B cell (primary cell): ENCODE data around the gene PLCB4. TPM values are rescaled to one million over a fixed set of nuclear protein-coding genes. Genes with fewer than 3 reads are reported as not detected.

Experiments
- ATAC-seq: fragments of 200-7000 bp; cut with Tn5 transposase; one replicate; pipeline ENCODE4 v1.10.0; 2021; ENCODE audit warnings: low read depth, mild to moderate bottlenecking, moderate number of reproducible peaks, moderate library complexity
- CTCF ChIA-PET: fragments of 350-600 bp; sonication (Branson Sonifier 250); formaldehyde crosslinking; loops from one replicate; lab custom pipeline; 2021; ENCODE audit warnings: antibody characterized with exemption, inconsistent platforms; lab: Charles Lee
- POLR2A ChIA-PET: fragments of 350-600 bp; sonication (Branson Sonifier 250); formaldehyde crosslinking; loops from one replicate; lab custom pipeline; 2021; ENCODE audit warnings: antibody characterized with exemption; lab: Charles Lee
- DNase-seq: peaks from one replicate; pipeline ENCODE4 v3.0.0; 2013
- H2AFZ ChIP-seq: 2 replicates; pipeline ENCODE4 v1.6.1; 2012; ENCODE audit warnings: mild to moderate bottlenecking, low read depth, low read length; ENCODE audit not compliant: insufficient read depth, poor library complexity, severe bottlenecking
- H3K27ac ChIP-seq, 2 donors: 1 replicate in 1 of 2; 2 replicates in 1 of 2; pipeline ENCODE4 v1.5.1; 2012 to 2013; ENCODE audit warnings: low read length in 2 of 2, mild to moderate bottlenecking in 2 of 2, moderate library complexity in 1 of 2
- H3K27me3 ChIP-seq, 4 experiments: fragments of 200-600 bp in 1 of 4; sonication (generic) in 1 of 4; replicated peaks in 1 of 4; 1 replicate in 2 of 4; 2 replicates in 2 of 4; pipeline versions ENCODE4 v1.6.1 to v1.7.0; 2013 to 2016; ENCODE audit warnings: low read length in 3 of 4, mild to moderate bottlenecking in 2 of 4, mixed read lengths in 1 of 4, moderate library complexity in 1 of 4; ENCODE audit not compliant: insufficient read depth in 4 of 4, control insufficient read depth in 3 of 4; ENCODE audit errors: control extremely low read depth in 1 of 4
- H3K36me3 ChIP-seq, 2 experiments: replicated peaks in 1 of 2; 1 replicate in 1 of 2; 2 replicates in 1 of 2; pipeline versions ENCODE4 v1.6.1 to v1.7.1; 2013; ENCODE audit warnings: low read length in 1 of 2; ENCODE audit not compliant: insufficient read depth in 2 of 2, control insufficient read depth in 1 of 2; ENCODE audit errors: control extremely low read depth in 1 of 2, extremely low read depth in 1 of 2
- H3K4me1 ChIP-seq, 2 donors: fragments of 200-600 bp in 1 of 2; sonication (generic) in 1 of 2; 1 replicate in 1 of 2; 2 replicates in 1 of 2; pipeline versions ENCODE4 v1.5.1 to v1.6.1; 2013 to 2017; ENCODE audit warnings: low read length in 2 of 2; ENCODE audit not compliant: control insufficient read depth in 2 of 2, insufficient read depth in 2 of 2
- H3K4me2 ChIP-seq: replicated peaks from 2 replicates; pipeline ENCODE3; 2012; ENCODE audit warnings: mild to moderate bottlenecking, low read depth, low read length; ENCODE audit not compliant: poor library complexity, severe bottlenecking
- H3K4me3 ChIP-seq, 5 experiments: fragments of 200-600 bp in 1 of 5; sonication (generic) in 1 of 5; 1 replicate in 3 of 5; 2 replicates in 2 of 5; pipeline versions ENCODE4 v1.5.1 to v1.7.0; 2011 to 2016; ENCODE audit warnings: low read length in 4 of 5, mild to moderate bottlenecking in 4 of 5, low read depth in 2 of 5, control low read depth in 1 of 5, moderate library complexity in 1 of 5; ENCODE audit not compliant: insufficient read depth in 1 of 5; ENCODE audit errors: control extremely low read depth in 1 of 5, extremely low read depth in 1 of 5
- H3K79me2 ChIP-seq: fragments of 200-600 bp; sonication (generic); one replicate; pipeline ENCODE4 v1.6.0; 2016; ENCODE audit warnings: low read length; ENCODE audit not compliant: control insufficient read depth, insufficient read depth
- H3K9ac ChIP-seq: fragments of 200-600 bp; sonication (generic); 2 replicates; pipeline ENCODE4 v1.6.1; 2017; ENCODE audit warnings: mild to moderate bottlenecking, low read length, moderate library complexity
- H3K9me3 ChIP-seq, 3 donors: one replicate each; pipeline versions ENCODE4 v1.6.1 to v1.7.1; 2013; ENCODE audit warnings: low read length in 2 of 3; ENCODE audit not compliant: control insufficient read depth in 2 of 3, insufficient read depth in 1 of 3; ENCODE audit errors: control extremely low read depth in 1 of 3
- H4K20me1 ChIP-seq: 2 replicates; pipeline ENCODE4 v1.6.0; 2012; ENCODE audit warnings: mild to moderate bottlenecking, low read length; ENCODE audit not compliant: insufficient read depth, control insufficient read depth, poor library complexity, severe bottlenecking
- H3K27ac Mint-ChIP-seq: one replicate; pipeline ENCODE4 v1.8.0; 2021; ENCODE audit warnings: mixed read lengths
- H3K27me3 Mint-ChIP-seq: one replicate; pipeline ENCODE4 v1.8.0; 2021; ENCODE audit warnings: mixed read lengths
- H3K4me1 Mint-ChIP-seq: one replicate; pipeline ENCODE4 v1.8.0; 2021; ENCODE audit warnings: mixed read lengths
- H3K4me3 Mint-ChIP-seq: one replicate; pipeline ENCODE4 v1.8.0; 2021; ENCODE audit warnings: mixed read lengths
- H3K9me3 Mint-ChIP-seq: one replicate; pipeline ENCODE4 v1.8.0; 2022; ENCODE audit warnings: mixed read lengths; ENCODE audit not compliant: insufficient read depth
- CTCF ChIP-seq: fragments of 200-600 bp; IDR thresholded peaks from one replicate; pipeline ENCODE4 v1.8.0; 2022; ENCODE audit warnings: antibody characterized with exemption, mild to moderate bottlenecking
- EZH2 ChIP-seq: IDR thresholded peaks from 2 replicates; pipeline ENCODE4 v1.6.1; 2012; ENCODE audit warnings: borderline replicate concordance, low read depth, mild to moderate bottlenecking, moderate library complexity, low read length; ENCODE audit not compliant: insufficient read depth, poor library complexity, severe bottlenecking
- WGBS: methylation state at CpG from one replicate; pipeline ENCODE4 v1.1.5; 2013; ENCODE audit warnings: missing lambda C conversion rate; ENCODE audit not compliant: insufficient coverage; 5-methylcytosine and 5-hydroxymethylcytosine counted together
- intact Hi-C: fragments of 100-400 bp; cut with micrococcal nuclease; formaldehyde crosslinking; loops from one replicate; pipeline ENCODE4 v1.10.0; 2022
- polyA plus RNA-seq: library from polyadenylated mRNA; depleted of rRNA; stranded (reverse); fragments of >200 nt; gene quantifications from 2 replicates; pipeline ENCODE4 v1.2.3, GENCODE V29; 2012
- total RNA-seq, 2 donors: library from RNA; stranded (reverse); fragments of 120-200 nt in 1 of 2; gene quantifications; 1 replicate in 1 of 2; 2 replicates in 1 of 2; pipeline versions ENCODE4 v1.2.3 to v1.2.4, GENCODE V29; 2013 to 2022

Gene PLCB4
- total and polyA plus RNA-seq, 2 donors (not counting 1 experiment from before 2014, with no cell fraction given) = not detected

GRCh38 chr20:9253006-9253539 is 184.2 kb downstream of the PLCB4 start:
- no peak overlapping the region for H3K27ac ChIP-seq
- H3K36me3 ChIP-seq = no peaks in the 10 kb centered on the region
- ATAC-seq = no peak
- Mint-ChIP-seq H3K4me3 (no peak overlapping the region), H3K4me1 (no peaks in the 10 kb centered on the region), H3K27ac (no peak overlapping the region), H3K9me3 (no peaks in the 10 kb centered on the region), H3K27me3 (no peaks in the 10 kb centered on the region)
- no peak overlapping the region for H2AFZ ChIP-seq
- no peaks in the 10 kb centered on the region for H3K27me3 ChIP-seq
- intact Hi-C loops = no loop called here
- H3K79me2 ChIP-seq = no peaks in the 10 kb centered on the region
- ChIA-PET CTCF (no interaction called here), POLR2A (no interaction called here)
- H3K4me1 ChIP-seq = no peaks in the 10 kb centered on the region
- no peak for DNase-seq
- no peaks in the 10 kb centered on the region for H4K20me1 ChIP-seq
- H3K4me3 ChIP-seq = no peak overlapping the region
- H3K9ac ChIP-seq = no peak overlapping the region
- 81% methylated on average over 3 of the region's 4 CpGs for WGBS
- H3K9me3 ChIP-seq = peaks cover 0 to 2% (median 0%) of the 10 kb centered on the region in 3 donors
- TF ChIP-seq EZH2 (no peak), CTCF (no peak)
- H3K4me2 ChIP-seq = no peak overlapping the region

GRCh38 chr20:9255171-9255570 is 186.3 kb downstream of the PLCB4 start:
- Histone ChIP-seq H3K27me3 (no peaks in the 10 kb centered on the region), H4K20me1 (no peaks in the 10 kb centered on the region), H3K4me3 (no peak overlapping the region), H3K9ac (no peak overlapping the region), H3K9me3 (peaks cover 0 to 2% (median 0%) of the 10 kb centered on the region in 3 donors), H3K27ac (no peak overlapping the region), H3K36me3 (no peaks in the 10 kb centered on the region), H3K4me1 (no peaks in the 10 kb centered on the region), H3K4me2 (no peak overlapping the region), H2AFZ (no peak overlapping the region), H3K79me2 (no peaks in the 10 kb centered on the region)
- CTCF ChIA-PET = no interaction called here
- DNase-seq (no peak), ATAC-seq (no peak)
- no peaks in the 10 kb centered on the region for H3K9me3 Mint-ChIP-seq
- intact Hi-C loops = no loop called here
- no peak overlapping the region for H3K4me3 Mint-ChIP-seq
- no peak for TF ChIP-seq EZH2
- no peak for TF ChIP-seq CTCF
- no peaks in the 10 kb centered on the region for H3K4me1 Mint-ChIP-seq
- H3K27ac Mint-ChIP-seq = no peak overlapping the region
- POLR2A ChIA-PET = no interaction called here
- no peaks in the 10 kb centered on the region for H3K27me3 Mint-ChIP-seq
- no CpG with 5 or more reads among the region's 1 CpG for WGBS
